Cardiac muscle cell (in vitro differentiated cells and primary cell): Measurements from ENCODE around the gene ZFAND5. TPM values are rescaled to one million over a fixed set of nuclear protein-coding genes. Genes with fewer than 3 reads are reported as not detected.

Source experiments
- DNase-seq, 2 donors: peaks; one replicate each; pipeline versions ENCODE4 v3.0.0 to v3.0.0-alpha.2; 2010 to 2017; ENCODE audit warnings: low read depth in 1 of 2, low spot score in 1 of 2
- H3K27ac ChIP-seq: fragments of 200-600 bp; sonication (generic); 2 replicates; pipeline ENCODE4 v1.5.1; 2016
- H3K27me3 ChIP-seq: fragments of 200-600 bp; sonication (generic); 2 replicates; pipeline ENCODE4 v1.6.0; 2016; ENCODE audit warnings: control low read depth
- H3K36me3 ChIP-seq: fragments of 200-600 bp; sonication (generic); 2 replicates; pipeline ENCODE4 v1.5.1; 2016; ENCODE audit warnings: control low read depth
- H3K4me1 ChIP-seq: fragments of 200-600 bp; sonication (generic); 2 replicates; pipeline ENCODE4 v1.8.1; 2017; ENCODE audit warnings: low read depth, mild to moderate bottlenecking, mixed run types
- H3K4me3 ChIP-seq: fragments of 200-600 bp; sonication (generic); 2 replicates; pipeline ENCODE4 v1.5.1; 2016; ENCODE audit warnings: mild to moderate bottlenecking
- H3K9me3 ChIP-seq: fragments of 200-600 bp; sonication (generic); 2 replicates; pipeline ENCODE4 v1.5.1; 2017; ENCODE audit warnings: low read depth, mild to moderate bottlenecking, control low read depth
- polyA plus RNA-seq: library from polyadenylated mRNA; unstranded; fragments of >200 nt; fragmentation: Nextera tagmentation; extraction: Ambion mirVana; gene quantifications from 2 replicates; pipeline ENCODE4 v1.2.1, GENCODE V29; 2016
- total RNA-seq: library from RNA; depleted of rRNA; stranded (reverse); fragments of >200 nt; gene quantifications from 2 replicates; pipeline ENCODE4 v1.2.3, GENCODE V29; 2016
- TF ChIP-seq, protein P1 (sequence below): IDR thresholded peaks from 2 replicates; pipeline ENCODE4 v1.5.1; 2012; ENCODE audit warnings: low read depth, mild to moderate bottlenecking, low read length

Gene ZFAND5
- total and polyA plus RNA-seq, 2 experiments from 2014 or later, result 152 to 188 TPM

DNA sequence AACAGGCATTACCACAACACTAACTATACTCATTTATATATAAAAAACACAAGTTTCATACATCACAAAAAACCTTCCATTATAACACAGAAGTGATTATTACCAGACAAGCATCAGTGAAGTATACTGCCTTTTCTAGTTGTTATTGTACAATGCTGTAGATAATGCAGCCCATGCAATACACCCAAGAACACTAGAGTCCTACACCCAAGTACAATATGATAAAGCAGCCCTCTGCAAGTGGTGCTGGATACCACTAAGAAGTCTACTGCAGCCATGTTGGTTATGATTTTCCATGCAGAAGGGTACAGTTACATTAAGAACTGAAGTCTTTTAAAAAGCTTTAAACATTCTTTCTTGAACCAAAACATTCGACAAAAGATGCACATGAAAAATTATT is 10.3 kb downstream of the ZFAND5 start:
- peak overlapping the region; percentile 21 for H3K27ac ChIP-seq
- no peak for DNase-seq
- no peaks in the 10 kb centered on the region for H3K27me3 ChIP-seq
- H3K4me3 ChIP-seq, result no peak overlapping the region
- H3K9me3 ChIP-seq, result no peaks in the 10 kb centered on the region
- TF ChIP-seq, protein P1, sequence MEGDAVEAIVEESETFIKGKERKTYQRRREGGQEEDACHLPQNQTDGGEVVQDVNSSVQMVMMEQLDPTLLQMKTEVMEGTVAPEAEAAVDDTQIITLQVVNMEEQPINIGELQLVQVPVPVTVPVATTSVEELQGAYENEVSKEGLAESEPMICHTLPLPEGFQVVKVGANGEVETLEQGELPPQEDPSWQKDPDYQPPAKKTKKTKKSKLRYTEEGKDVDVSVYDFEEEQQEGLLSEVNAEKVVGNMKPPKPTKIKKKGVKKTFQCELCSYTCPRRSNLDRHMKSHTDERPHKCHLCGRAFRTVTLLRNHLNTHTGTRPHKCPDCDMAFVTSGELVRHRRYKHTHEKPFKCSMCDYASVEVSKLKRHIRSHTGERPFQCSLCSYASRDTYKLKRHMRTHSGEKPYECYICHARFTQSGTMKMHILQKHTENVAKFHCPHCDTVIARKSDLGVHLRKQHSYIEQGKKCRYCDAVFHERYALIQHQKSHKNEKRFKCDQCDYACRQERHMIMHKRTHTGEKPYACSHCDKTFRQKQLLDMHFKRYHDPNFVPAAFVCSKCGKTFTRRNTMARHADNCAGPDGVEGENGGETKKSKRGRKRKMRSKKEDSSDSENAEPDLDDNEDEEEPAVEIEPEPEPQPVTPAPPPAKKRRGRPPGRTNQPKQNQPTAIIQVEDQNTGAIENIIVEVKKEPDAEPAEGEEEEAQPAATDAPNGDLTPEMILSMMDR, result no peak
- H3K4me1 ChIP-seq, result peaks cover 23% of the 10 kb centered on the region
- H3K36me3 ChIP-seq, result peaks cover 54% of the 10 kb centered on the region

DNA sequence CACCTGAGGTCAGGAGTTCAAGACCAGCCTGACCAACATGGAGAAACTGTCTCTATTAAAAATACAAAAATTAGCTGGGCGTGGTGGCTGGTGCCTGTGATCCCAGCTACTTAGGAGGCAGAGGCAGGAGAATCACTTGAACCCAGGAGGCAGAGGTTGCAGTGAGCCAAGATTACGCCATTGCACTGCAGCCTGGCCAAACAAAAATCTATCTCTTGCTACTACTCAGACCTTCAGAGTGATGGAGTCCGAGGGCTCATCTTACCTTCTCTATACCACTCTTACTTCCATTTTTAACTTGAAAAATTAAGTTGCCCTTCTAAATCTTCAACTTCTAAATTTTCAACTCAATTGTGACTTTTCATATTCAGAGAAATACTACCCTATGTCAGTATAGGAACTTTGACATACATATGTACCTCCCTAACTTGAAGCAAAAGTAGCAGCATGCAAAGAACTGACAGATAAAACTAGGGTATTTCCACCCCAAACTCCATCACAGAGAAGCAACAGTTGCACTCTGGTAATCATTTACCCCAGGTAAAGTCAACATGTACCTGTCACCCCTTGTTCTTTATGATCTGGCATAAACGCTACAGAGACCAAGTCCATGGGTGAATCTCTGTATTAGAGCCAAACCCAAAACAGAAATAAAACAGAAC is 11.4 kb downstream of the ZFAND5 start:
- peaks cover 15% of the 10 kb centered on the region for H3K4me1 ChIP-seq
- H3K36me3 ChIP-seq, result peaks cover 43% of the 10 kb centered on the region
- no peak overlapping the region for H3K4me3 ChIP-seq
- TF ChIP-seq, protein P1, result no peak
- H3K27ac ChIP-seq, result no peak overlapping the region
- H3K27me3 ChIP-seq, result no peaks in the 10 kb centered on the region
- DNase-seq, result no peak
- no peaks in the 10 kb centered on the region for H3K9me3 ChIP-seq

DNA sequence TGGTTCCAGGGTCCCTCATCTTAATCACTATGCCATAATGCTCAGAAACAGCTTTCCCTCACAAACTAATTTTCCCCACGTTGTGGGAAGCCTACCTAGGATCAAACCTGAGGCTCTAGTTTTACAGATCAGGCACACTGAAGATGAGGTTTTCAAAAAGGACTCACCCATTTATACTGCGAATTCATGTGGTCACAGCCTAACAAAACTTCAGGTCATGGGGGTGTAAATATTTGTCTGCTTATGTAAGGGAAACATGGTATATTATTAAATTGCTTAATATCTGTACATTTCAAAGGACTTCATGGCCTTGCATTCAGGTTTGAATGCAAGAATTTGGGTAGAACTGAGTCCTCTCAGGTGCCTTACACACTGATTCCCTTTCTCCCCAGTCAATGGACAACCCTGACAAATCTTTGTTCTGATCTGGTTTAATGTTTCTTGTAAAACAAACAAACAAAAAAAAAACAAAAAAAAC is 12.1 kb downstream of the ZFAND5 start:
- peak overlapping the region; percentile 9 for H3K27ac ChIP-seq

DNA sequence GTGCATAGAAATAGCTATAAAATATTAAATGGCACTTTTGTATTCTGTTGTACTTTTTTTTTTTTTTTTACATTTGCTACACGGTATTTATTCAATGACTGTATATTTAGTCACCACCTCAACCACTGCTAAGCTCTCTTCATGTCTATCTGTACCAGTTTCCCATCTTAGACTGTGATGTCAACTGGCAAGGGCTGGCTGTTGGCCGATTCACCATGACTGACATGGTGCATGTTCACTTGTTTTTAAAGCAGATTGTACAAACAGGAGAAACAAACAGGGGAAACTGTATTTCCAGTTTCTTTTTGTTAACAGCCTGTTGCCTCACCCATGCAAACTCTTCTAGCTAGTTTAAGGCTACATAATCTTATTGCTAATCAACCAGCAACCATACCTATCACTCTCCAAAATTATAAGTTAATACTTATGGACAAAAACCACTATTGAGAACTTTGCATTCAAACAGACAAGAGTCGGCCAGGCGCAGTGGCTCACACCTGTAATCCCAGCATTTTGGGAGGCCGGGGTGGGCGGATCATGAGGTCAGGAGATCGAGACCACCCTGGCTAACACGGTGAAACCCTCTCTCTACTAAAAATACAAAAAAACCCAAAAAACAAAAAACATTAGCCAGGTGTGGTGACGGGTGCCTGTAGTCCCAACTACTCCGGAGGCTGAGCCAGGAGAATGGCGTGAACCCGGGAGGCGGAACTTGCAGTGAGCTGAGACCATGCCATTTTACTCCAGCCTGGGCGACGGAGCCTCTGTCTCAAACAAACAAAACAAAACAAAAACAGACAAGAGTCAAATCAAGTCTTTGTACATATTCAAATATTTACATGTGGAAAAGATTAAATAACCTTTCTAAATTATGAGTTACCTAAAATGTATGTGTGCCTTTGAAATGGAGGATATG is 13.2 kb downstream of the ZFAND5 start:
- TF ChIP-seq, protein P1, result no peak
- Histone ChIP-seq H3K27ac (no peak overlapping the region), H3K9me3 (no peaks in the 10 kb centered on the region), H3K4me1 (no peaks in the 10 kb centered on the region), H3K36me3 (peaks cover 28% of the 10 kb centered on the region), H3K4me3 (no peak overlapping the region), H3K27me3 (no peaks in the 10 kb centered on the region)
- DNase-seq, result no peak

More for the DNA sequence above, 12.1 kb downstream of the ZFAND5 start:
- H3K4me3 ChIP-seq, result no peak overlapping the region
- H3K36me3 ChIP-seq, result peaks cover 37% of the 10 kb centered on the region
- TF ChIP-seq, protein P1, result no peak
- no peak for DNase-seq
- H3K27me3 ChIP-seq, result no peaks in the 10 kb centered on the region
- peaks cover 9% of the 10 kb centered on the region for H3K4me1 ChIP-seq
- no peaks in the 10 kb centered on the region for H3K9me3 ChIP-seq

DNA sequence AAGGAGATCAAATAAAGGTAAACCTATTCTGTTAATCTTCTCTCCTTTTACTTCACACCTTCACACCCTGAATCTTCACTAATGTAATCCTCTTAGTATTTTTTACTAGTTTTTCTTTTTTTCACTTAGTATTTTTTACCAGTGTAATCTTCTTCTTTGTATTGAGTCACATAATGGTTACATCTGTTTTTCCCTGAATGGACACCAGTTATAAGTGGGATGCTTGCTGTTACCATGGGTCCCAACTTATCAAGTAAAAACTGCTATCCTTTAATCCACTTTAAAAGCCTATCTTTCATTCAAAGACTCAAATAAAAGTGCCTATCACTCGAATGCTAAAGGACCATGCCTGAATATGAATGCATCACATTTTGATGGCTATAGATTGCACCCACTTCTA is 15.1 kb downstream of the ZFAND5 start:
- H3K4me3 ChIP-seq, result no peak overlapping the region
- H3K9me3 ChIP-seq, result no peaks in the 10 kb centered on the region
- TF ChIP-seq, protein P1, result no peak
- no peak overlapping the region for H3K27ac ChIP-seq
- no peaks in the 10 kb centered on the region for H3K4me1 ChIP-seq
- no peaks in the 10 kb centered on the region for H3K27me3 ChIP-seq
- no peak for DNase-seq
- peaks cover 13% of the 10 kb centered on the region for H3K36me3 ChIP-seq
